HCT116 (cell line): Measurements from ENCODE around the gene CALD1. TPM values are rescaled to one million over a fixed set of nuclear protein-coding genes. Genes with fewer than 3 reads are reported as not detected.

Experiments used
- ATAC-seq: fragments of 200-7000 bp; cut with Tn5 transposase; 2 replicates; pipeline ENCODE4 v1.9.1; 2020; ENCODE audit warnings: mild to moderate bottlenecking, moderate library complexity
- BruUV-seq: library from RNA; stranded (reverse); fragments of 400-500 nt; replicated peaks from 2 replicates; lab custom pipeline; 2021; lab: Mats Ljungman, UMichigan
- CTCF ChIA-PET: fragments of 300-600 bp; sonication (Branson Sonifier 250); formaldehyde crosslinking; loops from one replicate; lab custom pipeline; 2021; ENCODE audit warnings: antibody characterized with exemption; lab: Charles Lee
- POLR2A ChIA-PET: fragments of 300-600, 350-600 bp; sonication (Branson Sonifier 250); formaldehyde crosslinking; loops from one replicate; lab custom pipeline; 2021; ENCODE audit warnings: antibody characterized with exemption; lab: Charles Lee
- RAD21 ChIA-PET, 2 experiments: fragments of 300-600 bp; sonication (Branson Sonifier 250); formaldehyde crosslinking; loops; one replicate each; lab custom pipeline; 2023; ENCODE audit warnings: low total read pairs in 2 of 2; ENCODE audit not compliant: uncharacterized antibody in 2 of 2, unreplicated experiment in 2 of 2, low non-redundant PET in 1 of 2; lab: Charles Lee
- DNase-seq: peaks from one replicate; pipeline ENCODE4 v3.0.0-alpha.2; 2010; ENCODE audit warnings: low read depth, low spot score
- H2AFZ ChIP-seq: fragments of 200-600 bp; shearing (Covaris generic), sonication (generic); 2 replicates; pipeline ENCODE4 v1.6.1; 2017; ENCODE audit warnings: low read depth, mixed run types, mixed read lengths, antibody characterized with exemption, low read length; ENCODE audit not compliant: poor library complexity, severe bottlenecking
- H3K27ac ChIP-seq: 2 replicates; pipeline ENCODE4 v1.5.1; 2012; ENCODE audit warnings: low read depth, low read length
- H3K27me3 ChIP-seq: fragments of 200-600 bp; sonication (generic); 2 replicates; pipeline ENCODE4 v1.6.1; 2016; ENCODE audit warnings: mixed run types, low read length, mixed read lengths; ENCODE audit not compliant: insufficient read depth
- H3K36me3 ChIP-seq, 2 experiments: fragments of 200-500 bp in 1 of 2; fragments of 200-600 bp in 1 of 2; sonication (Bioruptor generic) in 1 of 2; sonication (generic) in 1 of 2; 2 replicates each; pipeline versions ENCODE4 v1.5.1 to v1.6.1; 2014 to 2016; ENCODE audit warnings: low read length in 2 of 2, inconsistent platforms in 1 of 2, mixed read lengths in 1 of 2, mixed run types in 1 of 2; ENCODE audit not compliant: insufficient read depth in 2 of 2, control insufficient read depth in 1 of 2
- H3K4me1 ChIP-seq, 2 experiments: fragments of 200-600 bp in 1 of 2; sonication (generic) in 1 of 2; 2 replicates each; pipeline versions ENCODE4 v1.5.1 to v1.6.1; 2012 to 2017; ENCODE audit warnings: low read length in 2 of 2, inconsistent platforms in 1 of 2, mild to moderate bottlenecking in 1 of 2, mixed read lengths in 1 of 2, mixed run types in 1 of 2, moderate library complexity in 1 of 2; ENCODE audit not compliant: insufficient read depth in 2 of 2, control insufficient read depth in 1 of 2
- H3K4me2 ChIP-seq: fragments of 200-600 bp; sonication (generic); 2 replicates; pipeline ENCODE4 v1.6.1; 2017; ENCODE audit warnings: mixed run types, low read length, mixed read lengths
- H3K4me3 ChIP-seq, 2 experiments: fragments of 200-600 bp in 1 of 2; sonication (generic) in 1 of 2; replicated peaks in 1 of 2; 2 replicates each; pipeline ENCODE4 v1.5.1; 2011 to 2016; ENCODE audit warnings: low read length in 2 of 2, control low read depth in 1 of 2, low read depth in 1 of 2, mild to moderate bottlenecking in 1 of 2, mixed read lengths in 1 of 2, mixed run types in 1 of 2
- H3K79me2 ChIP-seq: fragments of 200-600 bp; sonication (generic); 2 replicates; pipeline ENCODE4 v1.6.1; 2017; ENCODE audit warnings: mild to moderate bottlenecking, mixed run types, low read length, moderate library complexity, mixed read lengths; ENCODE audit not compliant: insufficient read depth
- H3K9ac ChIP-seq: fragments of 200-600 bp; sonication (generic); 2 replicates; pipeline ENCODE4 v1.6.1; 2016; ENCODE audit warnings: low read length, mixed read lengths
- H3K9me2 ChIP-seq: fragments of 200-600 bp; sonication (generic), shearing (Covaris generic); 2 replicates; pipeline ENCODE4 v1.6.1; 2017; ENCODE audit warnings: mixed run types, mild to moderate bottlenecking, moderate library complexity; ENCODE audit not compliant: insufficient read depth
- H3K9me3 ChIP-seq, 2 experiments: fragments of 200-500 bp in 1 of 2; fragments of 200-600 bp in 1 of 2; sonication (Bioruptor generic) in 1 of 2; sonication (generic) in 1 of 2; 2 replicates each; pipeline ENCODE4 v1.6.1; 2014 to 2017; ENCODE audit warnings: low read length in 2 of 2, mixed read lengths in 2 of 2, inconsistent platforms in 1 of 2, low read depth in 1 of 2, mild to moderate bottlenecking in 1 of 2, mixed run types in 1 of 2, moderate library complexity in 1 of 2; ENCODE audit not compliant: control insufficient read depth in 1 of 2, insufficient read depth in 1 of 2
- H4K20me1 ChIP-seq: fragments of 200-600 bp; sonication (generic), shearing (Covaris generic); 2 replicates; pipeline ENCODE4 v1.6.1; 2017; ENCODE audit warnings: mixed run types, mild to moderate bottlenecking, moderate library complexity; ENCODE audit not compliant: insufficient read depth
- CBX3 ChIP-seq: IDR thresholded peaks from 2 replicates; pipeline ENCODE4 v1.6.1; 2012; ENCODE audit warnings: low read depth
- CEBPB ChIP-seq: IDR thresholded peaks from 2 replicates; pipeline ENCODE4 v1.6.1; 2012; ENCODE audit warnings: low read depth
- EGR1 ChIP-seq: IDR thresholded peaks from 2 replicates; pipeline ENCODE4 v1.6.1; 2012; ENCODE audit warnings: low read depth
- FOSL1 ChIP-seq: IDR thresholded peaks from 2 replicates; pipeline ENCODE4 v1.6.1; 2012; ENCODE audit warnings: low read depth
- POLR2A ChIP-seq: IDR thresholded peaks from 2 replicates; pipeline ENCODE4 v1.7.0; 2011; ENCODE audit warnings: borderline replicate concordance; ENCODE audit not compliant: insufficient read depth, insufficient read length; ENCODE audit errors: extremely low read depth
- POLR2AphosphoS5 ChIP-seq: IDR thresholded peaks from 2 replicates; pipeline ENCODE4 v1.6.1; 2011; ENCODE audit warnings: mild to moderate bottlenecking, low read depth, low read length, moderate library complexity
- RAD21 ChIP-seq: IDR thresholded peaks from 2 replicates; pipeline ENCODE4 v1.6.1; 2012; ENCODE audit warnings: low read depth, mild to moderate bottlenecking
- SIN3A ChIP-seq: IDR thresholded peaks from 2 replicates; pipeline ENCODE4 v1.6.1; 2012; ENCODE audit warnings: low read depth
- SRF ChIP-seq: IDR thresholded peaks from 2 replicates; pipeline ENCODE4 v1.6.1; 2012; ENCODE audit warnings: low read depth
- YY1 ChIP-seq: IDR thresholded peaks from 2 replicates; pipeline ENCODE4 v1.6.1; 2011; ENCODE audit warnings: low read length, low read depth, moderate library complexity, mild to moderate bottlenecking; ENCODE audit not compliant: insufficient replicate concordance; ENCODE audit errors: extremely low read depth
- ZFX ChIP-seq: fragments of 450-650 bp; IDR thresholded peaks from 2 replicates; pipeline ENCODE4 v1.6.1; 2017
- ZNF274 ChIP-seq: fragments of 200-500 bp; sonication (Bioruptor generic); IDR thresholded peaks from 2 replicates; pipeline ENCODE4 v1.6.1; 2014; ENCODE audit warnings: mild to moderate bottlenecking, low read depth, low read length, inconsistent platforms
- intact Hi-C: fragments of 100-400 bp; cut with micrococcal nuclease; formaldehyde crosslinking; loops from 2 replicates; pipeline ENCODE4 v1.10.0; 2022
- total RNA-seq: library from RNA; stranded (reverse); gene quantifications from one replicate; pipeline ENCODE4 v1.2.1, GENCODE V29; 2021; ENCODE audit not compliant: unreplicated experiment
- TF ChIP-seq, protein P1 (sequence below): IDR thresholded peaks from 2 replicates; pipeline ENCODE4 v1.6.1; 2012
- TF ChIP-seq, protein P2 (sequence below), 3 experiments: fragments of 200-600 bp in 1 of 3; sonication (generic) in 1 of 3; IDR thresholded peaks in 2 of 3; conservative IDR thresholded peaks in 1 of 3; 2 replicates each; pipeline ENCODE4 v1.5.1; 2012 to 2017; ENCODE audit warnings: low read depth in 2 of 3, low read length in 2 of 3, antibody characterized with exemption in 1 of 3, borderline replicate concordance in 1 of 3, control low read depth in 1 of 3, mild to moderate bottlenecking in 1 of 3, mixed read lengths in 1 of 3, mixed run types in 1 of 3, moderate library complexity in 1 of 3; ENCODE audit not compliant: insufficient read depth in 1 of 3
- TF ChIP-seq, protein P3 (sequence below): IDR thresholded peaks from 2 replicates; pipeline ENCODE4 v1.6.1; 2012
- TF ChIP-seq, protein P4 (sequence below): IDR thresholded peaks from 2 replicates; pipeline ENCODE4 v1.6.1; 2012; ENCODE audit warnings: low read depth
- TF ChIP-seq, protein P5 (sequence below): IDR thresholded peaks from 2 replicates; pipeline ENCODE4 v1.6.1; 2011; ENCODE audit warnings: mild to moderate bottlenecking, low read length, moderate library complexity; ENCODE audit not compliant: insufficient replicate concordance; ENCODE audit errors: extremely low read depth

Gene CALD1
- total RNA-seq, 1 experiment from 2014 or later = 66.8 TPM

DNA sequence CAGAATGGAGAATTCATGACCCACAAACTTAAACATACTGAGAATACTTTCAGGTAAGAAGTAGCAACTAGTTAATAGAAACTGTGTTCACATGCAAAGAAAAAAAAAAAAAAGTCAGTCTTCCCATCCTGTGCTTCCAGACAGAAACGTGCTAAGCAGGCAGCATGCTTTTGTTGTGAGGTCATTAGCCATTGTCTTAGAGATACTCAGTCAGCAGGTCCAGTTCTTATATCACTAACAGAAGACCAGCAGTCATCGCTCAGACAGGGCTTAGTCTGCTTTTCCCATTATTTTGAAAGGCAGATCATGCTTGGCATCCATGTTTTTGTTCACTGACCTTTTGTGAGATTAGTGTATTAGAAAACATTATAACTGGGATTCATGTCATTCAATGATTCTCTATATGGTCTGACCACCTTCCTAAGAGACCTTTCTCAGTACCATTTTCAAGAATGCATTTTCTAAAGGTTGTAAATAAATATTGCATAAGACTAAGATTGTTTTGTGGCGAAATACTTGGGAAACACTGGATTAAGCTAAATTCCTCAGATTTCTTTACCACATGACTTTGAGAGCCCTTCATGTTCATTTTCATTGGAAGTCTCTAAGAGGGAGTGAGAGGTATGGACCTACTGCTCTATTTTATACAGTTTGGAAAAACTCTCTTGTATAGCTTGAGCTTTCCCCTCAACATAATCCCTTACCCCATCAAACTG, 161.9 kb downstream of the CALD1 start:
- BruUV-seq = no TSS peak

More for the DNA sequence above, 161.9 kb downstream of the CALD1 start:
- no peak overlapping the region for H3K4me2 ChIP-seq
- no peaks in the 10 kb centered on the region for H3K9me2 ChIP-seq
- no peak overlapping the region for H3K27ac ChIP-seq
- H3K4me1 ChIP-seq = no peaks in the 10 kb centered on the region
- H4K20me1 ChIP-seq = no peaks in the 10 kb centered on the region
- intact Hi-C loops = loop anchor here (5.0 to 10.0 kb wide), 2 partner anchors 64 to 507 kb away; no protein-coding TSS in a partner anchor
- no peaks in the 10 kb centered on the region for H3K27me3 ChIP-seq
- H3K4me3 ChIP-seq = no peak overlapping the region
- TF ChIP-seq CBX3 (no peak), SIN3A (no peak), ZFX (no peak), ZNF274 (no peak), POLR2A (no peak), POLR2AphosphoS5 (no peak), CEBPB (no peak), EGR1 (no peak), FOSL1 (no peak), SRF (no peak), RAD21 (no peak), YY1 (no peak)
- TF ChIP-seq, protein P1, sequence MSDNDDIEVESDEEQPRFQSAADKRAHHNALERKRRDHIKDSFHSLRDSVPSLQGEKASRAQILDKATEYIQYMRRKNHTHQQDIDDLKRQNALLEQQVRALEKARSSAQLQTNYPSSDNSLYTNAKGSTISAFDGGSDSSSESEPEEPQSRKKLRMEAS = no peak
- TF ChIP-seq, protein P2, sequence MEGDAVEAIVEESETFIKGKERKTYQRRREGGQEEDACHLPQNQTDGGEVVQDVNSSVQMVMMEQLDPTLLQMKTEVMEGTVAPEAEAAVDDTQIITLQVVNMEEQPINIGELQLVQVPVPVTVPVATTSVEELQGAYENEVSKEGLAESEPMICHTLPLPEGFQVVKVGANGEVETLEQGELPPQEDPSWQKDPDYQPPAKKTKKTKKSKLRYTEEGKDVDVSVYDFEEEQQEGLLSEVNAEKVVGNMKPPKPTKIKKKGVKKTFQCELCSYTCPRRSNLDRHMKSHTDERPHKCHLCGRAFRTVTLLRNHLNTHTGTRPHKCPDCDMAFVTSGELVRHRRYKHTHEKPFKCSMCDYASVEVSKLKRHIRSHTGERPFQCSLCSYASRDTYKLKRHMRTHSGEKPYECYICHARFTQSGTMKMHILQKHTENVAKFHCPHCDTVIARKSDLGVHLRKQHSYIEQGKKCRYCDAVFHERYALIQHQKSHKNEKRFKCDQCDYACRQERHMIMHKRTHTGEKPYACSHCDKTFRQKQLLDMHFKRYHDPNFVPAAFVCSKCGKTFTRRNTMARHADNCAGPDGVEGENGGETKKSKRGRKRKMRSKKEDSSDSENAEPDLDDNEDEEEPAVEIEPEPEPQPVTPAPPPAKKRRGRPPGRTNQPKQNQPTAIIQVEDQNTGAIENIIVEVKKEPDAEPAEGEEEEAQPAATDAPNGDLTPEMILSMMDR (IDR thresholded peaks at IDR 0.05 in 2 of 3, conservative IDR thresholded peaks at IDR 0.05 in 1 of 3; ENCODE audit: borderline replicate concordance in 1 of 3, insufficient read depth in 1 of 3, low read depth in 2 of 3, low read length in 2 of 3) = no peak
- TF ChIP-seq, protein P3, sequence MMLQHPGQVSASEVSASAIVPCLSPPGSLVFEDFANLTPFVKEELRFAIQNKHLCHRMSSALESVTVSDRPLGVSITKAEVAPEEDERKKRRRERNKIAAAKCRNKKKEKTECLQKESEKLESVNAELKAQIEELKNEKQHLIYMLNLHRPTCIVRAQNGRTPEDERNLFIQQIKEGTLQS = no peak
- TF ChIP-seq, protein P4, sequence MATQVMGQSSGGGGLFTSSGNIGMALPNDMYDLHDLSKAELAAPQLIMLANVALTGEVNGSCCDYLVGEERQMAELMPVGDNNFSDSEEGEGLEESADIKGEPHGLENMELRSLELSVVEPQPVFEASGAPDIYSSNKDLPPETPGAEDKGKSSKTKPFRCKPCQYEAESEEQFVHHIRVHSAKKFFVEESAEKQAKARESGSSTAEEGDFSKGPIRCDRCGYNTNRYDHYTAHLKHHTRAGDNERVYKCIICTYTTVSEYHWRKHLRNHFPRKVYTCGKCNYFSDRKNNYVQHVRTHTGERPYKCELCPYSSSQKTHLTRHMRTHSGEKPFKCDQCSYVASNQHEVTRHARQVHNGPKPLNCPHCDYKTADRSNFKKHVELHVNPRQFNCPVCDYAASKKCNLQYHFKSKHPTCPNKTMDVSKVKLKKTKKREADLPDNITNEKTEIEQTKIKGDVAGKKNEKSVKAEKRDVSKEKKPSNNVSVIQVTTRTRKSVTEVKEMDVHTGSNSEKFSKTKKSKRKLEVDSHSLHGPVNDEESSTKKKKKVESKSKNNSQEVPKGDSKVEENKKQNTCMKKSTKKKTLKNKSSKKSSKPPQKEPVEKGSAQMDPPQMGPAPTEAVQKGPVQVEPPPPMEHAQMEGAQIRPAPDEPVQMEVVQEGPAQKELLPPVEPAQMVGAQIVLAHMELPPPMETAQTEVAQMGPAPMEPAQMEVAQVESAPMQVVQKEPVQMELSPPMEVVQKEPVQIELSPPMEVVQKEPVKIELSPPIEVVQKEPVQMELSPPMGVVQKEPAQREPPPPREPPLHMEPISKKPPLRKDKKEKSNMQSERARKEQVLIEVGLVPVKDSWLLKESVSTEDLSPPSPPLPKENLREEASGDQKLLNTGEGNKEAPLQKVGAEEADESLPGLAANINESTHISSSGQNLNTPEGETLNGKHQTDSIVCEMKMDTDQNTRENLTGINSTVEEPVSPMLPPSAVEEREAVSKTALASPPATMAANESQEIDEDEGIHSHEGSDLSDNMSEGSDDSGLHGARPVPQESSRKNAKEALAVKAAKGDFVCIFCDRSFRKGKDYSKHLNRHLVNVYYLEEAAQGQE = no peak
- TF ChIP-seq, protein P5, sequence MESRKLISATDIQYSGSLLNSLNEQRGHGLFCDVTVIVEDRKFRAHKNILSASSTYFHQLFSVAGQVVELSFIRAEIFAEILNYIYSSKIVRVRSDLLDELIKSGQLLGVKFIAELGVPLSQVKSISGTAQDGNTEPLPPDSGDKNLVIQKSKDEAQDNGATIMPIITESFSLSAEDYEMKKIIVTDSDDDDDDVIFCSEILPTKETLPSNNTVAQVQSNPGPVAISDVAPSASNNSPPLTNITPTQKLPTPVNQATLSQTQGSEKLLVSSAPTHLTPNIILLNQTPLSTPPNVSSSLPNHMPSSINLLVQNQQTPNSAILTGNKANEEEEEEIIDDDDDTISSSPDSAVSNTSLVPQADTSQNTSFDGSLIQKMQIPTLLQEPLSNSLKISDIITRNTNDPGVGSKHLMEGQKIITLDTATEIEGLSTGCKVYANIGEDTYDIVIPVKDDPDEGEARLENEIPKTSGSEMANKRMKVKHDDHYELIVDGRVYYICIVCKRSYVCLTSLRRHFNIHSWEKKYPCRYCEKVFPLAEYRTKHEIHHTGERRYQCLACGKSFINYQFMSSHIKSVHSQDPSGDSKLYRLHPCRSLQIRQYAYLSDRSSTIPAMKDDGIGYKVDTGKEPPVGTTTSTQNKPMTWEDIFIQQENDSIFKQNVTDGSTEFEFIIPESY = no peak
- ChIA-PET RAD21 (no interaction called here), CTCF (interaction anchor here (1.5 to 2.3 kb wide), 3 partner anchors 185 to 309 kb away, joined by 4 to 11 read pairs (median 5); no protein-coding TSS in a partner anchor), POLR2A (no interaction called here)
- no peaks in the 10 kb centered on the region for H3K79me2 ChIP-seq
- H3K9me3 ChIP-seq = no peaks in the 10 kb centered on the region
- DNase-seq (no peak), ATAC-seq (no peak)
- H3K36me3 ChIP-seq = peaks cover 2 to 4% of the 10 kb centered on the region in 2 experiments; a peak in 2 of 4 replicates
- H2AFZ ChIP-seq = no peak overlapping the region
- no peak overlapping the region for H3K9ac ChIP-seq
